Measurements from ENCODE around the gene DUSP2.
A peak's percentile ranks its signal among the peaks of the same experiment; 100 is the strongest.

DUSP2 gene, protein sequence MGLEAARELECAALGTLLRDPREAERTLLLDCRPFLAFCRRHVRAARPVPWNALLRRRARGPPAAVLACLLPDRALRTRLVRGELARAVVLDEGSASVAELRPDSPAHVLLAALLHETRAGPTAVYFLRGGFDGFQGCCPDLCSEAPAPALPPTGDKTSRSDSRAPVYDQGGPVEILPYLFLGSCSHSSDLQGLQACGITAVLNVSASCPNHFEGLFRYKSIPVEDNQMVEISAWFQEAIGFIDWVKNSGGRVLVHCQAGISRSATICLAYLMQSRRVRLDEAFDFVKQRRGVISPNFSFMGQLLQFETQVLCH

DNA sequence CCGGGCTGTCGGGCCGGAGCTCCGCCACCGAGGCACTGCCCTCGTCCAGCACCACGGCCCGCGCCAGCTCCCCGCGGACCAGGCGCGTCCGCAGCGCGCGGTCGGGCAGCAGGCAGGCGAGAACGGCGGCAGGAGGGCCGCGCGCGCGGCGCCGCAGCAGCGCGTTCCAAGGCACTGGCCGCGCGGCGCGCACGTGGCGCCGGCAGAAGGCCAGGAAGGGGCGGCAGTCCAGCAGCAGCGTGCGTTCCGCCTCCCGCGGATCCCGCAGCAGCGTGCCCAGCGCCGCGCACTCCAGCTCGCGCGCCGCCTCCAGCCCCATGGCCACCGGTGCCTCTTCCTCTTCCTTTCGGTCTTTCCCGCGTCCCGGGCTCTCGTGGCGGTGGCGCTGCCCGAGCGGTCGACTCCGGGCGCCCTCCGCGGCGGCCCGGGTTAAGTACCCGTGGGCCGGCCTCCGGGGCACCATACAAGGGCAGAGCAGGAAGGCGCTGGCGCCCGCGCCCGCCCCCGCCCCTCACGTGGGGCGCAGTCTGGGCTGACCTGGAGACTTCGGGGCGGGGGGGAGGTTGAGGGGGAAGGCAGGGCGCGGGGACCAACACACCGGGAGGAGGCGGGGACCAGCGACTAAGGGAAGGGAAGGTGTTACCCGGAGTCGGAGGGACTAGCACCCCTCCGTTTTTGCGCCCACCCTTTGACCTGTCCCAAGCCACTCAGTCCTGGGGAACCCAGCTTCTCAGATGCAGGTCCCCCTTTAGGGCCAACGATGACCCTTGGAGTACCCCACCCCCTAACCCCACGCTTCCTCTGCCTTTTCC, at the start of gene DUSP2:
Gene DUSP2 (minus strand): TSS at position 405 of the 812 bp plus-strand sequence. CDS start 86 bp downstream, at position 319.
- DNase-seq, result peak; percentile 97

- no peak for DNase-seq
Observed at GRCh38 chr2:96191937-96192670, 46.9 kb upstream of the DUSP2 start.

- no peak for DNase-seq
Observed at GRCh38 chr2:96188821-96189526, 43.7 kb upstream of the DUSP2 start.

- DNase-seq, result no peak
Observed at GRCh38 chr2:96186562-96186961, 41.3 kb upstream of the DUSP2 start.

DNA sequence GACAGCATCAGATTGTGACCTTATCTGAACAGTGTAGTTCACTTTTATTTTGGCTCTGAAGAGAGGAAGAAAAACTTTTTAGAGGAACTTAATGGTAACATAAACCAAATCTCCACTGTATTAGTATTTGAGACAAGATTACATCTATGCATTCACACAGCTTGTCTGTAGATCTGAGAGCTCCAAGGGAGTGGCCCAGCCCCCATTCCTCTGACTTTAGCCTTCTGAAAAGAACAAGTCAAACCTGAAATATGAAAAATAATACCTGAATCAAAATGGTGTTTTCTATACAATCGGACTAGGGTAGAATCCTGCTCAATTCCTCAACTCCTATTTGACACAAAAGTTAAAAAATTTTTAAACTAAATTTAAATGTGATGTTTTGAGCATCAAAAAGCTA, 40.3 kb upstream of the DUSP2 start:
- DNase-seq, result no peak

DNA sequence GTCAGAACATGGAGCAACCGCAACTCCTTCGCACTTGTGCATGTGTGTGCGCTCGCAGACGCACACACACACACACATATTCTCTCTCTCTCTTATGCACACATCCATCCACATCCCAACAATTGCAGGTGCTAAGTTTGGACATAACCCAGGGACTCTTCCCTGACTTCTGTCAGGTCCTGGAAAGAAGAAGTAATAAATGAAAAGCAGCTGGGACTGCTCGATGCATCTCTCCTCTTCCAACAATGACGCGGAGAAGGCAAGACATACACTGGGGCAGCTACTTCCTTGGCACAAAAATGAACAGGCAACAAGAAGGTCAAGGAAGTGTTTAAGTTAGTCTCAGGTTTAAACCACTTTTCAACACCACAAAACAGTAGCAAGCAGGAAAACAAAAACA, 39.7 kb upstream of the DUSP2 start:
- no peak for DNase-seq

GRCh38 chr2:96184188-96184587, 38.9 kb upstream of the DUSP2 start:
- DNase-seq, result no peak

DNA sequence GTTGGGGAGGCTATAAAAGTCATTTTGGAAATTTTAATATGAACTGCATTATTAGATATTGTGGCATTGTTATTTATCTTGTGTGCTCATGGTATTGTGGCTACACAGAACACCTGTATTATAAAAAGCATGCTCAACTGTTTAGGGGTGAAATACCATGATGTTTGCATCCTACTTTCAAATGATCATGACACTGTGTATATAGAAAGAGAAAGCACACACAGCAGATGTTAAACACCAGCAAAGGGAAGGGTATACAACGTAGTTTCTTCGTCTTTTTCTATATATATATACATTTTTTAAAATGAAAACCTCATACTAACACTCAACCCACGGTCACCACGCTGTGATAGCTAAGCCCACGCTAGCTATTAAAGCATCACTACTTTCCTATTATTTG, 36.3 kb upstream of the DUSP2 start:
- no peak for DNase-seq

GRCh38 chr2:96180521-96180920, 35.3 kb upstream of the DUSP2 start:
- DNase-seq, result no peak

- DNase-seq, result no peak
Observed at GRCh38 chr2:96180002-96180401, 34.8 kb upstream of the DUSP2 start.

- no peak for DNase-seq
Observed at GRCh38 chr2:96176661-96177060, 31.4 kb upstream of the DUSP2 start.

DNA sequence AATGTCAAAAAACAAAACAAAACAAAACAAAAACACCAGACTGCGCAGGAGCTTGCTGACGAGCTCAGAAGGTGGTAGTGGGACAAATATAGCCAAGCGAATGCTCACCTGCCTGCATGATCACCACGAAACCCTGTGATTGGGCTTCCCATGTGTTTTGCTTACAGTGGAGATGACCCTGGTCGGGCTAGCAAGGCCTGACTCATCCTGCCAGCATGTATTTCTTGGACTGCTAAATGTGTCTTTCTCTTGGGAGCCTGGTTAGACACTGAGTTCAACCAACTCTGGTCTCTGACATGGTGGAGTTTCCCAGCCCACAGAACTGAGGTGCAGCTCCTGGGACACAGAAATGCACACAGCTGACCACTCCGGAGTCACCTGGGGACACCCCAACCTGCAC, 30.7 kb upstream of the DUSP2 start:
- no peak for DNase-seq

- peak; percentile 82 for DNase-seq
Observed at GRCh38 chr2:96174251-96175144, 29.3 kb upstream of the DUSP2 start.

- DNase-seq, result no peak
Observed at GRCh38 chr2:96171831-96172230, 26.6 kb upstream of the DUSP2 start.

DNA sequence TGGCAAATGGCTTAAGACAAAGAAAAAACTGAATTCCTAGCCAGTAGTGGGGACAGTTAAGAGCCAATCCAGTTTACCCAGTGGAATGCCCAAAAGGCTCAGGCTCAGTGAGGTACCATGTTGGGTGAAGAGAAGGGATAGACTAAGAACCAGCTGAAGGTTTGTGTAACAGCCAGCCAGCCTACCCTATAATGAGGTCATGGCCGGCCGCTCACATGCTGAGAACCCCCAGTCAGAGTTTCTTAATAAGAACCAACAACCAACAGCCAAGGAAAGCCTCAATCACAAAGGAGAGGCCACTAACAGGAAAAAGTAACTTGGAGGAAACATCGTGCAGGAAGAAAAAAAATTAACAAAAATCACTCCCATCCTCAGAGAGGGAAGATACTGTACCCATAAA, 25.4 kb upstream of the DUSP2 start:
- no peak for DNase-seq

GRCh38 chr2:96169868-96170507, 24.7 kb upstream of the DUSP2 start:
- no peak for DNase-seq

DNA sequence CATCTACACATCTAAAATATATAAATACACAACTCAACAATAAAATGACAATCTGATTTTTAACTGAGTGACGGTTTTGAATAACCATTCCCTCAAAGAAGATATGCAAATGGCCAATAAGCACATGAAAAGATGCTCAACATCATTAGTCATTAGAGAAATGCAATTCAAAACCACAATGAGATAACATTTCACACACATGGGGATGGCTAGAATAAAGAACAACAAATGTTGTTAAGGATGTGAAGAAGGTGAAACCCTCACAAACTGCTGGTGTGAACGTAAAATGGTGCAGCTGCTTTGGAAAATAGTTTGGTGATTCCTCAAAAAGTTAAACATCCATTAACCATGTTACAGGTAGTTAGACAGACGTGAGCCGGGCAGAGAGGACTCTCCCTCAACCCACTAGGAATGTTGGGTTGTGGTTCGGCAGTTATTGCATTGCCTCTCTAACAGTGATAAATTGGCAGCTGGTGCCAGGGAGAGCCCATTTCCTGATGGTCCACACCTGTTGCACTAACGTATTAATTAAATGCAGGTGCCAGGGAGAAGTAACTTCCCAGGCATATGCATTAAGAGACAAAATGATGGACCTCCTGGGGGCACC, 22.3 kb upstream of the DUSP2 start:
- no peak for DNase-seq

DNA sequence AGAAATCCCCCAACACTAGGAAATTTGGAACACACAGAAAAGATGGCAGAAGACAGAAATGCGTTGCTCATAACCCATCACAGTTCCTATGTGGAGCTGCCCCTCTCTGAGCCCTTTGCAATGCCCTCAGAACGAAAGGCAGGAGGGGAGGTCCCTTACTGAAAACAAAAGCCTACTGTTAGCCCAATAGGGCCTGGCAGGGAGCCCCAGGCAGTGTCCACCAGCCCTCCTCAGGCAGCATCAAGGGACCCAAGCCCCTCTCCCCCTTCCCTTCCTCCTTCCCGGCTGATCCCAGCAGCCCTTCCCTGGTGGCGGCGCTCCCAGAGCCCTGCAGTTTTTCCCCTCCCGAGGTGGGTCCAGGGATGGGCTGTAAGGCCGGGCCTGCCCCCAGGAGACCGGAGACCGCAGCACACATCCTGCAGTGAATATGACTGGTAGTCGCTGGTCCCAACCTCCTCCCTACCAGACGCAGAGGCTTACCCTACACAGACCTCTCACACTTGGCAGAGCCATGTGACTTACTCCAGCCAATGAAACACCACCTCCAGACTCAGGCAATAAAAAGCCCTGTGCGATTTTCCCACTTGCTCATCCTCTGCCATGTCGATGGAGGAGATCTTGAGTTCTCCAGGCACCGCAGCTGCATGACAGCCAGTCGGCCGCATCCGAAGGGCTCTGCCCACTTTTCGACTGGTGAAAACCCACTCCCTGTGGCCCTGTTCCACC, 19.4 kb upstream of the DUSP2 start:
- DNase-seq, result peak; percentile 69

DNA sequence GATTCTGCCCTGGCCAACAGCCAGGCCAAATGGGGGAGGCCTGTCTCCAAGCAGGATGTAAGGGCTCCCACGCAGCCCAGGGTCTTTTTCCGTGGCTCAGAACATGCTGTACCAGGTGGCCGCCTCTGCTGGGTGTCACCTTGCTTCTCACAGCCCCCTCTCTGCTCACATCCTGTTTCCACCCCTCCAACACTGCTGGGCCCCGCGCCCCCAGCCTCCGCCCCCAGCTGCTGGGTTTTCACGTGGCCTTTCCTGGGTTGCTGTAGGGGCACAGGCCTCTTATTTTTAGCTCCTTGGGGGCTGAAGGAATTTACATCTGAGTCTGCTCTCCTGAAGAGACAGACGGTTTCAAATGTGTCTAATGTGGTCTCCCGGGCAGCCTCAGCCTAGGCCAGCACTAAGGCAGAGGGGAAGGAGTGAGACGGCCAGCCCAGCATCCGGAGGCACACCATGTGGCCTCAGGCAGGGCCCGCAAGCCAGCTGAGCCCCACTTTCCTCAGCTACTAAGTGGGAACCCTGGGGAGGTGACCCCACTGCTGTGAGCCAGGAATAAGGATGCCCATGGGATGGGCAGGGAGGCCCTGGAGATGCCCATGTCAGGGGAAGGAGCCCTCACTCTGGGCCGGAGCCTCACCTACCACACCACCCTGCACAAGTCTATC, 18.7 kb upstream of the DUSP2 start:
- peak; percentile 74 for DNase-seq

DNA sequence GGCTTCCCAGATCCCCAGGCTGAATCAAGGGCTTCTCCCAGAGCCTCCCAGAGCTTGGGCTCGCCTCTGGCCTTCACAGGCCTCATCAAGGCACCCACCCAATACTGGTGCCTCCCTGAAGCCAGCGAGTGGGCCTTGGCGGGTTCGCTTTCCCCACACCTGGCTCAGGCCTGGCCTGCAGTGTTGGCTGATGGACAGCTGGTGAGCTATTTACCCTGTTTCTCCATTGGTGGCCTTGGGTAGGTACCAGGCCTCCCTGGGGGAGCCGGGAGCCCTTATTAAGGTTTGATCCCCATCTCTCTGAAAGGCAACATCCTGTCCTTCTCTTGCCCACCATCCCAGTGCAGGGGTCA, 18.2 kb upstream of the DUSP2 start:
- DNase-seq, result no peak
